ENCODE data around the gene TGFBR2. TPM values are rescaled to one million over a fixed set of nuclear protein-coding genes. Genes with fewer than 3 reads are reported as not detected.
"Not testable (repeated sequence)": the region's sequence is repeated elsewhere in the genome, so short reads cannot be mapped to it uniquely, and the experiment has no call there.

Gene TGFBR2
- total RNA-seq, 1 experiment from 2014 or later: 48.2 TPM

DNA sequence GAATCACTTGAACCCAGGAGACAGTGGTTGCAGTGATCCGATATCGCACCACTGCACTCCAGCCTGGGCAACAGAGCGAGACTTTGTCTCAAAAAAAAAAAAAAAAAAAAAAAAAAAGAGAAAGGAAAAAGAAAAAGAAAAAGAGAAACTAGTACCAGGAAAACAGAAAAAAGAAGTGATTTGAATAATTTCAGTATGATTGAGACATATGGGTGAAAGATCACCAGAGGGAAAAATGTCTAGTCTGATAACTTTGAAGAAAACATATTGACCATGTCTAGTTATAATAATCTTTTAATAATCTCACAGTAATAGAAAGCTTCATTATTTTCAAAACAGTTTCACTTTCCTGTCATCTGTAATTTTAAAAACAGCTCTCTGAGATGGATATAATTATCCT, 16.4 kb downstream of the TGFBR2 start:
- DNase-seq (no peak), ATAC-seq (no peak)
- H3K27ac ChIP-seq (ENCODE audit: low read length): no peak overlapping the region
- H4K20me1 ChIP-seq (ENCODE audit: low read length): peaks cover 12% of the 10 kb centered on the region; the same call in 1 of the 2 replicates
- peaks cover 28% of the 10 kb centered on the region for H3K4me1 ChIP-seq (ENCODE audit: insufficient read depth, low read length)
- no peaks in the 10 kb centered on the region for H3K9me2 ChIP-seq (replicated peaks; ENCODE audit: low read length)
- ChIA-PET CTCF (no interaction called here), POLR2A (ENCODE audit: unreplicated experiment) (no interaction called here)
- no peak overlapping the region for H3K4me3 ChIP-seq (ENCODE audit: low read length)
- intact Hi-C loops (cut with micrococcal nuclease): no loop called here
- TF ChIP-seq CTCF (conservative IDR thresholded peaks at IDR 0.05; ENCODE audit: low read depth, low read length): no peak
- TF ChIP-seq EZH2 (IDR thresholded peaks at IDR 0.05; ENCODE audit: low read length, unreplicated experiment): no peak
- no peaks in the 10 kb centered on the region for H3F3A ChIP-seq (ENCODE audit: low read length, unreplicated experiment)
- H3K9ac ChIP-seq (ENCODE audit: low read length): no peak overlapping the region
- H3K36me3 ChIP-seq (ENCODE audit: low read depth, low read length): peaks cover 42% of the 10 kb centered on the region
- no peak overlapping the region for H3K4me2 ChIP-seq (ENCODE audit: low read length)
- BruUV-seq (replicated peaks): no TSS peak
- no peaks in the 10 kb centered on the region for H3K9me3 ChIP-seq (ENCODE audit: low read length)
- H3K79me2 ChIP-seq (ENCODE audit: low read length): peaks cover 96% of the 10 kb centered on the region
- H2AFZ ChIP-seq (ENCODE audit: low read length): no peak overlapping the region
- no peaks in the 10 kb centered on the region for H3K27me3 ChIP-seq (ENCODE audit: low read length)

DNA sequence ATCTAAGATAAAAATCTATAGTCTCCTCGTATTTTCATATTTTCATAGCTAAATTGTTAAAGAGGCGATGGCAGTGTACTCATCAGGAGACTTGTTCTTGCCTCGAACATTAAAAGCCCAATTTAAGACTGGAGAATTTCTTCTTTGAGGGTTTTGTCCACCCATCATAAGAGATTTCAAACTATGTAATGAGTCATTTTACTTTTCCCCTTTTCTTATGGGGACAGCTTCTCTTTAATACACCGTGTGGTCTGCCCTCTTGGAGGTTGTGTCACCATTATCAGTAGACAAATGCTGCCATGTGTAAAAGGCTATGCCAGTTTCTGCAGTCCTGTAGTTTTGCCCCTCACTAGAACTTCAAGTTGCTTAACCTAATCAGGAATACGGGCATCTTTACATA, 16.9 kb downstream of the TGFBR2 start:
- no peak overlapping the region for H2AFZ ChIP-seq (ENCODE audit: low read length)
- peaks cover 12% of the 10 kb centered on the region; the same call in 1 of the 2 replicates for H4K20me1 ChIP-seq (ENCODE audit: low read length)
- peaks cover 40% of the 10 kb centered on the region for H3K36me3 ChIP-seq (ENCODE audit: low read depth, low read length)
- H3K4me2 ChIP-seq (ENCODE audit: low read length): no peak overlapping the region
- ChIA-PET POLR2A (ENCODE audit: unreplicated experiment) (no interaction called here), CTCF (no interaction called here)
- H3K9me3 ChIP-seq (ENCODE audit: low read length): no peaks in the 10 kb centered on the region
- H3K27ac ChIP-seq (ENCODE audit: low read length): no peak overlapping the region
- ATAC-seq (no peak), DNase-seq (no peak)
- no peaks in the 10 kb centered on the region for H3K9me2 ChIP-seq (replicated peaks; ENCODE audit: low read length)
- no peaks in the 10 kb centered on the region for H3K27me3 ChIP-seq (ENCODE audit: low read length)
- BruUV-seq (replicated peaks): no TSS peak
- no peak overlapping the region for H3K4me3 ChIP-seq (ENCODE audit: low read length)
- H3F3A ChIP-seq (ENCODE audit: low read length, unreplicated experiment): no peaks in the 10 kb centered on the region
- no peak for TF ChIP-seq EZH2 (IDR thresholded peaks at IDR 0.05; ENCODE audit: low read length, unreplicated experiment)
- no peak for TF ChIP-seq EZH2phosphoT487 (IDR thresholded peaks at IDR 0.05; ENCODE audit: borderline replicate concordance, low read length)
- TF ChIP-seq CTCF (conservative IDR thresholded peaks at IDR 0.05; ENCODE audit: low read depth, low read length): no peak
- intact Hi-C loops (cut with micrococcal nuclease): no loop called here
- peaks cover 96% of the 10 kb centered on the region for H3K79me2 ChIP-seq (ENCODE audit: low read length)
- no peak overlapping the region for H3K9ac ChIP-seq (ENCODE audit: low read length)
- peaks cover 28% of the 10 kb centered on the region for H3K4me1 ChIP-seq (ENCODE audit: insufficient read depth, low read length)

DNA sequence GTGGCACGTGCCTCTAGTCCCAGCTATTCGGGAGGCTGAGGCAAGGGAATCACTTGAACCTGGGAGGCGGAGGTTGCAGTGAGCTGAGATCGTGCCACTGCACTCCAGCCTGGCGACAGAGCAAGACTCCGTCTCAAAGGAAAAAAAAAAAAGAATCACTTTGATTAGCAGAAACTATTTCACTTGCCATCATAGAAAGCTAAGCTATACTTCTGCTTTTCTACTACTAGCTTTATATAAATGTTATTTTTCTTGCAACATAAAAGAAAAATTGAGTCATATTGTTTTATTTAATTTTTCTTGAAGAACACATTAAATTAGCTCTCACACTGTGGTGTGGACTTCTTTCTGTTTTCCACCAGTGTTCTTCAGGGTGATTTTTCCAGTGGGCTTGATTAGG, 18.1 kb downstream of the TGFBR2 start:
- BruUV-seq (replicated peaks); H3K9me2 ChIP-seq (replicated peaks; ENCODE audit: low read length); H3K9ac ChIP-seq (ENCODE audit: low read length); H3K4me3 ChIP-seq (ENCODE audit: low read length); H3K9me3 ChIP-seq (ENCODE audit: low read length); H3F3A ChIP-seq (ENCODE audit: low read length, unreplicated experiment); H3K27me3 ChIP-seq (ENCODE audit: low read length); H3K4me2 ChIP-seq (ENCODE audit: low read length); POLR2A ChIA-PET (ENCODE audit: unreplicated experiment); intact Hi-C loops (cut with micrococcal nuclease); H4K20me1 ChIP-seq (ENCODE audit: low read length); H2AFZ ChIP-seq (ENCODE audit: low read length); H3K27ac ChIP-seq (ENCODE audit: low read length); ATAC-seq; DNase-seq: not testable (repeated sequence)
- peaks cover 43% of the 10 kb centered on the region for H3K36me3 ChIP-seq (ENCODE audit: low read depth, low read length)
- peaks cover 96% of the 10 kb centered on the region for H3K79me2 ChIP-seq (ENCODE audit: low read length)
- peaks cover 28% of the 10 kb centered on the region for H3K4me1 ChIP-seq (ENCODE audit: insufficient read depth, low read length)
- CTCF ChIA-PET: interaction anchor here (0.6 kb wide), 1 partner anchor 458 kb away, joined by 3 read pairs; no protein-coding TSS in a partner anchor

Measured in PC-3 (cell line).